K562 (cell line): ENCODE results near the gene SLC22A23. TPM values are rescaled to one million over a fixed set of nuclear protein-coding genes. Genes with fewer than 3 reads are reported as not detected.

Experiments
- ATAC-seq: fragments of 200-7000 bp; cut with Tn5 transposase; 3 replicates; pipeline ENCODE4 v1.9.1; 2020; ENCODE audit warnings: moderate library complexity
- BruUV-seq: library from RNA; stranded (reverse); fragments of 400-500 nt; replicated peaks from 2 replicates; lab custom pipeline; 2021; lab: Mats Ljungman, UMichigan
- CTCF ChIA-PET: fragments of 300-600 bp; formaldehyde crosslinking; extraction: SDS; loops from one replicate; lab custom pipeline; 2021; ENCODE audit warnings: low intra/inter-chr PET ratio; lab: Yijun Ruan, JAX
- POLR2A ChIA-PET: fragments of 300-600, 350-650 bp; sonication (Branson Sonifier 250); formaldehyde crosslinking; extraction: SDS; loops from one replicate; lab custom pipeline; 2021; ENCODE audit warnings: antibody characterized with exemption, inconsistent platforms; lab: Yijun Ruan, JAX
- DNase-seq, 4 experiments: peaks; one replicate each; pipeline versions ENCODE4 v3.0.0 to v3.0.0-alpha.2; 2011 to 2018; ENCODE audit warnings: low spot score in 3 of 4, mixed read lengths in 3 of 4; ENCODE audit errors: extremely low read depth in 1 of 4
- FAIRE-seq: peaks from 2 replicates; lab custom pipeline; 2011; peaks lifted over from hg19 to GRCh38; lab: Jason Lieb, UNC
- H2AFZ ChIP-seq: 2 replicates; pipeline ENCODE4 v1.6.0; 2011; ENCODE audit warnings: low read depth, low read length, control low read depth, inconsistent platforms
- H3K27ac ChIP-seq: fragments of 200-600 bp; 3 replicates; pipeline ENCODE4 v1.8.0; 2011; ENCODE audit warnings: low read depth, mild to moderate bottlenecking, control low read depth, inconsistent platforms, low read length, moderate library complexity, mixed read lengths; ENCODE audit errors: extremely low read depth
- H3K27me3 ChIP-seq, 2 experiments: fragments of 300-600 bp in 1 of 2; 2 replicates in 1 of 2; 3 replicates in 1 of 2; pipeline versions ENCODE4 v1.6.0 to v1.8.0; 2011; ENCODE audit warnings: inconsistent platforms in 2 of 2, low read length in 2 of 2, mild to moderate bottlenecking in 1 of 2, mixed read lengths in 1 of 2, moderate library complexity in 1 of 2; ENCODE audit not compliant: control insufficient read depth in 2 of 2, insufficient read depth in 2 of 2
- H3K36me3 ChIP-seq: fragments of 300-600 bp; 3 replicates; pipeline ENCODE4 v1.8.0; 2011; ENCODE audit warnings: mild to moderate bottlenecking, low read length, inconsistent platforms; ENCODE audit not compliant: control insufficient read depth, insufficient read depth
- H3K4me1 ChIP-seq, 2 experiments: fragments of 200-600 bp in 1 of 2; replicated peaks in 1 of 2; 2 replicates in 1 of 2; 3 replicates in 1 of 2; pipeline versions ENCODE4 v1.5.1 to v1.8.0; 2011; ENCODE audit warnings: inconsistent platforms in 2 of 2, low read length in 2 of 2, mild to moderate bottlenecking in 1 of 2, mixed read lengths in 1 of 2, moderate library complexity in 1 of 2; ENCODE audit not compliant: control insufficient read depth in 2 of 2, insufficient read depth in 2 of 2
- H3K4me2 ChIP-seq: 2 replicates; pipeline ENCODE4 v1.6.1; 2011; ENCODE audit warnings: low read length, control low read depth, inconsistent platforms, mixed read lengths; ENCODE audit not compliant: insufficient read depth
- H3K4me3 ChIP-seq: fragments of 200-600 bp; sonication (generic), shearing (Covaris generic); 2 replicates; pipeline ENCODE4 v1.5.1; 2016; ENCODE audit warnings: control low read depth, inconsistent platforms
- H3K79me2 ChIP-seq: fragments of 200-600 bp; 3 replicates; pipeline ENCODE4 v1.8.0; 2011; ENCODE audit warnings: low read length, inconsistent platforms; ENCODE audit not compliant: control insufficient read depth, insufficient read depth
- H3K9ac ChIP-seq, 2 experiments: 2 replicates each; pipeline versions ENCODE4 v1.6.0 to v1.6.1; 2011; ENCODE audit warnings: low read depth in 2 of 2, low read length in 2 of 2, control low read depth in 1 of 2, inconsistent platforms in 1 of 2, mild to moderate bottlenecking in 1 of 2, mixed read lengths in 1 of 2; ENCODE audit not compliant: insufficient read depth in 1 of 2
- H3K9me1 ChIP-seq: one replicate; pipeline ENCODE4 v1.6.0; 2011; ENCODE audit warnings: inconsistent platforms, mild to moderate bottlenecking, low read length, moderate library complexity; ENCODE audit not compliant: control insufficient read depth, insufficient read depth
- H3K9me3 ChIP-seq: replicated peaks from 2 replicates; pipeline ENCODE4 v1.5.1; 2011; ENCODE audit warnings: low read depth, low read length, inconsistent platforms; ENCODE audit not compliant: control insufficient read depth, insufficient read depth
- H4K20me1 ChIP-seq: replicated peaks from 2 replicates; pipeline ENCODE4 v1.6.1; 2011; ENCODE audit warnings: low read length, inconsistent platforms, mixed read lengths; ENCODE audit not compliant: control insufficient read depth, insufficient read depth
- ADNP ChIP-seq: fragments of 200-800 bp; sonication (Bioruptor generic); IDR thresholded peaks from 2 replicates; pipeline ENCODE4 v1.6.1; 2016; ENCODE audit warnings: missing genetic modification characterization, missing compliant biosample characterization
- BCOR ChIP-seq: fragments of 450-650 bp; IDR thresholded peaks from 2 replicates; pipeline ENCODE4 v1.6.1; 2016
- KDM1A ChIP-seq, 2 experiments: fragments of 450-650 bp; IDR thresholded peaks; 2 replicates each; pipeline ENCODE4 v1.6.1; 2016; ENCODE audit warnings: mild to moderate bottlenecking in 2 of 2
- NFATC3 ChIP-seq: fragments of 450-650 bp; IDR thresholded peaks from 2 replicates; pipeline ENCODE4 v1.6.1; 2017; ENCODE audit warnings: mild to moderate bottlenecking
- RBM15 ChIP-seq: fragments of 200-400 bp; formaldehyde crosslinking; IDR thresholded peaks from 2 replicates; pipeline ENCODE4 v1.6.1; 2018; ENCODE audit warnings: mild to moderate bottlenecking, low read length, moderate library complexity; ENCODE audit not compliant: insufficient read depth
- RBM25 ChIP-seq: fragments of 200-400 bp; formaldehyde crosslinking; IDR thresholded peaks from 2 replicates; pipeline ENCODE4 v1.6.1; 2018; ENCODE audit warnings: low read length, low read depth, moderate library complexity; ENCODE audit not compliant: severe bottlenecking
- RBM34 ChIP-seq: fragments of 200-400 bp; formaldehyde crosslinking; IDR thresholded peaks from 2 replicates; pipeline ENCODE4 v1.6.1; 2018; ENCODE audit warnings: low read length, borderline replicate concordance; ENCODE audit not compliant: insufficient read depth
- SMARCA5 ChIP-seq: fragments of 450-650 bp; IDR thresholded peaks from 2 replicates; pipeline ENCODE4 v1.6.1; 2016
- WGBS: fragments of 100-300 bp; shearing (Covaris generic); methylation state at CpG from one replicate; pipeline ENCODE4 v1.1.6; 2016; ENCODE audit warnings: low coverage, mixed read lengths; ENCODE audit not compliant: insufficient coverage; ENCODE audit errors: missing lambda C conversion rate; 5-methylcytosine and 5-hydroxymethylcytosine counted together
- in situ Hi-C: fragments of 300-500 bp; cut with MboI; formaldehyde crosslinking; loops from 4 replicates; pipeline ENCODE4 v1.15.0; 2018; ENCODE audit warnings: inconsistent platforms, mixed read lengths
- intact Hi-C: fragments of 100-400 bp; cut with micrococcal nuclease; formaldehyde crosslinking; loops from 2 replicates; pipeline ENCODE4 v1.14.2; 2022
- polyA plus RNA-seq, 8 experiments: library from polyadenylated mRNA; depleted of rRNA in 4 of 8; stranded (reverse) in 5 of 8; unstranded in 3 of 8; fragments of >200 nt; fragmentation: Nextera tagmentation in 2 of 8; fragmentation: Illumina TruSeq in 1 of 8; extraction: Ambion mirVana in 2 of 8; extraction: Trizol in 1 of 8; gene quantifications; 2 replicates each; pipeline versions ENCODE4 v1.2.1 to v1.2.3, GENCODE V29; 2011 to 2014; ENCODE audit warnings: inconsistent platforms in 1 of 8, missing spikeins in 1 of 8
- total RNA-seq, 7 experiments: library from RNA; depleted of rRNA in 6 of 7; stranded (reverse); fragments of >200 nt in 6 of 7; fragmentation: Illumina TruSeq in 2 of 7; extraction: Trizol in 2 of 7; gene quantifications; 2 replicates each; pipeline versions ENCODE4 v1.2.1 to v1.2.3, GENCODE V29; 2011 to 2021; ENCODE audit warnings: low replicate concordance in 1 of 7
- TF ChIP-seq, protein P1 (sequence below), 2 experiments: fragments of 450-650 bp in 1 of 2; sonication (generic) in 1 of 2; formaldehyde crosslinking in 1 of 2; IDR thresholded peaks in 1 of 2; conservative IDR thresholded peaks in 1 of 2; 2 replicates each; pipeline versions ENCODE4 v1.6.1 to v1.8.1; 2016 to 2023; ENCODE audit warnings: mild to moderate bottlenecking in 2 of 2, moderate library complexity in 2 of 2, inconsistent platforms in 1 of 2, missing genetic modification reagents in 1 of 2

The SLC22A23 gene
- total and polyA plus RNA-seq, 9 of the 15 experiments (the other 6 are each of a cell fraction or from before 2014, with no cell fraction given): 0.30 to 8.7 (median 2.5) TPM

DNA sequence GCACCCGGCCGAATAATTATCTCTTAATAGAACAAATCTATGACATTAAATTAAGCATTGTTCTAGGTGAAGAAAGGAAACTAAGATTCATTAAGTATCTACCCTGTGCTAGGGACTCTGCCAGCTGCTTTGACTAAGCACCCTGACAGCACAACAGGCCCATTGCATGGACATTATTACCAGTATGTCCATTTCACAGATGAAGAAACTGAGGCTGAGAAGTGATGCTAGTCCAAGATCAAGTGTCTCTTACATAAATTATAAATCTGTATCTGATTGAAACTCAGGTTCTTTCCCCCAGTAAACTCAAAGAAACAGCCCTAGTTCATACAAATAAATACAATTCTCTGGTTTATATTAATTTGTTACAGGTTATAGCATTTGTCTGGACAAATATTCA, 31.3 kb downstream of the SLC22A23 start:
- in situ Hi-C loops: no loop called here
- FAIRE-seq: no peak
- no peaks in the 10 kb centered on the region for H3K27me3 ChIP-seq
- no TSS peak for BruUV-seq
- TF ChIP-seq ADNP: peak; percentile 82
- TF ChIP-seq RBM34: no peak
- TF ChIP-seq BCOR: peak; percentile 89
- peak; percentile 47 to 69; a peak in 3 of 4 replicates for TF ChIP-seq KDM1A (IDR thresholded peaks at IDR 0.05)
- TF ChIP-seq RBM15: no peak
- TF ChIP-seq, protein P1, sequence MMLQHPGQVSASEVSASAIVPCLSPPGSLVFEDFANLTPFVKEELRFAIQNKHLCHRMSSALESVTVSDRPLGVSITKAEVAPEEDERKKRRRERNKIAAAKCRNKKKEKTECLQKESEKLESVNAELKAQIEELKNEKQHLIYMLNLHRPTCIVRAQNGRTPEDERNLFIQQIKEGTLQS (IDR thresholded peaks at IDR 0.05): peak; percentile 13; the same call in 1 of the 2 replicates
- TF ChIP-seq, protein P1 (CRISPR knock-in tag; conservative IDR thresholded peaks at IDR 0.05): no peak
- no peak for TF ChIP-seq NFATC3
- TF ChIP-seq SMARCA5: 0 out of 2 replicates have a peak, but pooled peaks have one; percentile 32
- peak; percentile 97 for TF ChIP-seq RBM25
- TF ChIP-seq, all 486 proteins: peak for 6
- CTCF ChIA-PET: no interaction called here
- Histone ChIP-seq H3K4me3 (no peak overlapping the region), H3K36me3 (no peaks in the 10 kb centered on the region), H3K27ac (no peak overlapping the region), H3K4me1 (peaks cover 13 to 21% of the 10 kb centered on the region in 2 experiments), H4K20me1 (no peaks in the 10 kb centered on the region), H3K4me2 (no peak overlapping the region), H3K79me2 (no peaks in the 10 kb centered on the region), H3K9ac (no peak overlapping the region), H3K9me3 (no peaks in the 10 kb centered on the region), H3K9me1 (peaks cover 4% of the 10 kb centered on the region), H2AFZ (no peak overlapping the region)
- WGBS: 67% methylated on average over 2 of the region's 2 CpGs
- ATAC-seq (no peak), DNase-seq (no peak)
- POLR2A ChIA-PET: no interaction called here
- intact Hi-C loops: no loop called here
